K562 (cell line): ENCODE results near the gene GJC2. TPM values are rescaled to one million over a fixed set of nuclear protein-coding genes. Genes with fewer than 3 reads are reported as not detected.
"Not testable (repeated sequence)": the region's sequence is repeated elsewhere in the genome, so short reads cannot be mapped to it uniquely, and the experiment has no call there.

Experiments used
- ATAC-seq: fragments of 200-7000 bp; cut with Tn5 transposase; 3 replicates; pipeline ENCODE4 v1.9.1; 2020; ENCODE audit warnings: moderate library complexity
- BruUV-seq: library from RNA; stranded (reverse); fragments of 400-500 nt; replicated peaks from 2 replicates; lab custom pipeline; 2021; lab: Mats Ljungman, UMichigan
- CTCF ChIA-PET: fragments of 300-600 bp; formaldehyde crosslinking; extraction: SDS; loops from one replicate; lab custom pipeline; 2021; ENCODE audit warnings: low intra/inter-chr PET ratio; lab: Yijun Ruan, JAX
- POLR2A ChIA-PET: fragments of 300-600, 350-650 bp; sonication (Branson Sonifier 250); formaldehyde crosslinking; extraction: SDS; loops from one replicate; lab custom pipeline; 2021; ENCODE audit warnings: antibody characterized with exemption, inconsistent platforms; lab: Yijun Ruan, JAX
- DNase-seq, 4 experiments: peaks; one replicate each; pipeline versions ENCODE4 v3.0.0 to v3.0.0-alpha.2; 2011 to 2018; ENCODE audit warnings: low spot score in 3 of 4, mixed read lengths in 3 of 4; ENCODE audit errors: extremely low read depth in 1 of 4
- FAIRE-seq: peaks from 2 replicates; lab custom pipeline; 2011; peaks lifted over from hg19 to GRCh38; lab: Jason Lieb, UNC
- H2AFZ ChIP-seq: 2 replicates; pipeline ENCODE4 v1.6.0; 2011; ENCODE audit warnings: low read depth, low read length, control low read depth, inconsistent platforms
- H3K27ac ChIP-seq: fragments of 200-600 bp; 3 replicates; pipeline ENCODE4 v1.8.0; 2011; ENCODE audit warnings: low read depth, mild to moderate bottlenecking, control low read depth, inconsistent platforms, low read length, moderate library complexity, mixed read lengths; ENCODE audit errors: extremely low read depth
- H3K27me3 ChIP-seq, 2 experiments: fragments of 300-600 bp in 1 of 2; 2 replicates in 1 of 2; 3 replicates in 1 of 2; pipeline versions ENCODE4 v1.6.0 to v1.8.0; 2011; ENCODE audit warnings: inconsistent platforms in 2 of 2, low read length in 2 of 2, mild to moderate bottlenecking in 1 of 2, mixed read lengths in 1 of 2, moderate library complexity in 1 of 2; ENCODE audit not compliant: control insufficient read depth in 2 of 2, insufficient read depth in 2 of 2
- H3K36me3 ChIP-seq: fragments of 300-600 bp; 3 replicates; pipeline ENCODE4 v1.8.0; 2011; ENCODE audit warnings: mild to moderate bottlenecking, low read length, inconsistent platforms; ENCODE audit not compliant: control insufficient read depth, insufficient read depth
- H3K4me1 ChIP-seq, 2 experiments: fragments of 200-600 bp in 1 of 2; replicated peaks in 1 of 2; 2 replicates in 1 of 2; 3 replicates in 1 of 2; pipeline versions ENCODE4 v1.5.1 to v1.8.0; 2011; ENCODE audit warnings: inconsistent platforms in 2 of 2, low read length in 2 of 2, mild to moderate bottlenecking in 1 of 2, mixed read lengths in 1 of 2, moderate library complexity in 1 of 2; ENCODE audit not compliant: control insufficient read depth in 2 of 2, insufficient read depth in 2 of 2
- H3K4me2 ChIP-seq: 2 replicates; pipeline ENCODE4 v1.6.1; 2011; ENCODE audit warnings: low read length, control low read depth, inconsistent platforms, mixed read lengths; ENCODE audit not compliant: insufficient read depth
- H3K4me3 ChIP-seq: fragments of 200-600 bp; sonication (generic), shearing (Covaris generic); 2 replicates; pipeline ENCODE4 v1.5.1; 2016; ENCODE audit warnings: control low read depth, inconsistent platforms
- H3K79me2 ChIP-seq: fragments of 200-600 bp; 3 replicates; pipeline ENCODE4 v1.8.0; 2011; ENCODE audit warnings: low read length, inconsistent platforms; ENCODE audit not compliant: control insufficient read depth, insufficient read depth
- H3K9ac ChIP-seq, 2 experiments: 2 replicates each; pipeline versions ENCODE4 v1.6.0 to v1.6.1; 2011; ENCODE audit warnings: low read depth in 2 of 2, low read length in 2 of 2, control low read depth in 1 of 2, inconsistent platforms in 1 of 2, mild to moderate bottlenecking in 1 of 2, mixed read lengths in 1 of 2; ENCODE audit not compliant: insufficient read depth in 1 of 2
- H3K9me1 ChIP-seq: one replicate; pipeline ENCODE4 v1.6.0; 2011; ENCODE audit warnings: inconsistent platforms, mild to moderate bottlenecking, low read length, moderate library complexity; ENCODE audit not compliant: control insufficient read depth, insufficient read depth
- H3K9me3 ChIP-seq: replicated peaks from 2 replicates; pipeline ENCODE4 v1.5.1; 2011; ENCODE audit warnings: low read depth, low read length, inconsistent platforms; ENCODE audit not compliant: control insufficient read depth, insufficient read depth
- H4K20me1 ChIP-seq: replicated peaks from 2 replicates; pipeline ENCODE4 v1.6.1; 2011; ENCODE audit warnings: low read length, inconsistent platforms, mixed read lengths; ENCODE audit not compliant: control insufficient read depth, insufficient read depth
- CEBPB ChIP-seq: fragments of 450-650 bp; IDR thresholded peaks from 2 replicates; pipeline ENCODE4 v1.6.1; 2016; ENCODE audit warnings: missing genetic modification characterization, missing compliant biosample characterization
- CEBPG ChIP-seq, 3 experiments: fragments of 200-800 bp in 1 of 3; sonication (Bioruptor generic) in 1 of 3; sonication (generic) in 1 of 3; formaldehyde crosslinking in 1 of 3; IDR thresholded peaks in 2 of 3; conservative IDR thresholded peaks in 1 of 3; 2 replicates each; pipeline versions ENCODE4 v1.6.1 to v1.8.0; 2016 to 2022; ENCODE audit warnings: missing compliant biosample characterization in 2 of 3, missing genetic modification characterization in 2 of 3, mild to moderate bottlenecking in 1 of 3, missing genetic modification reagents in 1 of 3
- E2F6 ChIP-seq, 2 experiments: IDR thresholded peaks; 2 replicates each; pipeline ENCODE4 v1.6.1; 2011; ENCODE audit warnings: borderline replicate concordance in 1 of 2, control low read depth in 1 of 2, low read depth in 1 of 2, low read length in 1 of 2, mild to moderate bottlenecking in 1 of 2, mixed read lengths in 1 of 2, moderate library complexity in 1 of 2; ENCODE audit not compliant: insufficient read depth in 1 of 2, insufficient read length in 1 of 2, poor library complexity in 1 of 2, severe bottlenecking in 1 of 2; ENCODE audit errors: extremely low read depth in 1 of 2
- ETV5 ChIP-seq: sonication (generic); formaldehyde crosslinking; IDR thresholded peaks from 2 replicates; pipeline ENCODE4 v1.4.0; 2020; ENCODE audit warnings: low read depth, mild to moderate bottlenecking, missing genetic modification reagents
- PRPF4 ChIP-seq: fragments of 200-400 bp; formaldehyde crosslinking; IDR thresholded peaks from one replicate; pipeline ENCODE4 v1.6.1; 2017; ENCODE audit warnings: low read length, low read depth, mild to moderate bottlenecking; ENCODE audit not compliant: insufficient read depth, poor library complexity, severe bottlenecking
- TRIM24 ChIP-seq, 2 experiments: fragments of 450-650 bp; IDR thresholded peaks; 2 replicates each; pipeline ENCODE4 v1.6.1; 2016
- ZNF232 ChIP-seq: sonication (generic); formaldehyde crosslinking; IDR thresholded peaks from 2 replicates; pipeline ENCODE4 v1.8.0; 2022; ENCODE audit warnings: mild to moderate bottlenecking, missing genetic modification reagents
- WGBS: fragments of 100-300 bp; shearing (Covaris generic); methylation state at CpG from one replicate; pipeline ENCODE4 v1.1.6; 2016; ENCODE audit warnings: low coverage, mixed read lengths; ENCODE audit not compliant: insufficient coverage; ENCODE audit errors: missing lambda C conversion rate; 5-methylcytosine and 5-hydroxymethylcytosine counted together
- in situ Hi-C: fragments of 300-500 bp; cut with MboI; formaldehyde crosslinking; loops from 4 replicates; pipeline ENCODE4 v1.15.0; 2018; ENCODE audit warnings: inconsistent platforms, mixed read lengths
- intact Hi-C: fragments of 100-400 bp; cut with micrococcal nuclease; formaldehyde crosslinking; loops from 2 replicates; pipeline ENCODE4 v1.14.2; 2022
- polyA plus RNA-seq, 8 experiments: library from polyadenylated mRNA; depleted of rRNA in 4 of 8; stranded (reverse) in 5 of 8; unstranded in 3 of 8; fragments of >200 nt; fragmentation: Nextera tagmentation in 2 of 8; fragmentation: Illumina TruSeq in 1 of 8; extraction: Ambion mirVana in 2 of 8; extraction: Trizol in 1 of 8; gene quantifications; 2 replicates each; pipeline versions ENCODE4 v1.2.1 to v1.2.3, GENCODE V29; 2011 to 2014; ENCODE audit warnings: inconsistent platforms in 1 of 8, missing spikeins in 1 of 8
- total RNA-seq, 7 experiments: library from RNA; depleted of rRNA in 6 of 7; stranded (reverse); fragments of >200 nt in 6 of 7; fragmentation: Illumina TruSeq in 2 of 7; extraction: Trizol in 2 of 7; gene quantifications; 2 replicates each; pipeline versions ENCODE4 v1.2.1 to v1.2.3, GENCODE V29; 2011 to 2021; ENCODE audit warnings: low replicate concordance in 1 of 7

The GJC2 gene
- total and polyA plus RNA-seq, 9 of the 15 experiments (the other 6 are each of a cell fraction or from before 2014, with no cell fraction given): 0.03 to 0.62 (median 0.11) TPM; not detected in 2

GRCh38 chr1:228111315-228111714 lies 38.4 kb upstream of the GJC2 start:
- H2AFZ ChIP-seq; H3K9me1 ChIP-seq; H3K4me3 ChIP-seq; H3K9ac ChIP-seq; ATAC-seq; CTCF ChIA-PET; H3K4me2 ChIP-seq; in situ Hi-C loops; H3K27me3 ChIP-seq; FAIRE-seq; DNase-seq; H3K9me3 ChIP-seq; intact Hi-C loops; BruUV-seq; H4K20me1 ChIP-seq; H3K27ac ChIP-seq; TF ChIP-seq CEBPG (CRISPR knock-in tag; IDR thresholded peaks at IDR 0.05): not testable (repeated sequence)
- peaks cover 18% of the 10 kb centered on the region; the same call in 2 of the 3 replicates for H3K36me3 ChIP-seq
- H3K79me2 ChIP-seq: peaks cover 27% of the 10 kb centered on the region
- 81% methylated on average over 6 of the region's 6 CpGs for WGBS
- TF ChIP-seq CEBPG (tag; conservative IDR thresholded peaks at IDR 0.05 in 1 of 2, IDR thresholded peaks at IDR 0.05 in 1 of 2) (peak in 1 of 2 experiments; percentile 43; a peak in 2 of 4 replicates), TRIM24 (IDR thresholded peaks at IDR 0.05) (0 out of 4 replicates have a peak, but pooled peaks of 1 of the 2 experiments have one; percentile 20), CEBPB (tag) (peak; percentile 68)
- POLR2A ChIA-PET: interaction anchor here (1.1 to 2.5 kb wide), 4 partner anchors 11 to 346 kb away, joined by 3 to 22 read pairs (median 6); no protein-coding TSS in a partner anchor
- H3K4me1 ChIP-seq: peaks cover 16 to 31% of the 10 kb centered on the region in 2 experiments; a peak in 4 of 5 replicates

GRCh38 chr1:228112167-228112566 lies 37.6 kb upstream of the GJC2 start:
- no peak for TF ChIP-seq ZNF232 (CRISPR knock-in tag)
- TF ChIP-seq E2F6 (IDR thresholded peaks at IDR 0.05; ENCODE audit: borderline replicate concordance in 1 of 2, extremely low read depth in 1 of 2, insufficient read depth in 1 of 2, insufficient read length in 1 of 2, low read depth in 1 of 2, low read length in 1 of 2, poor library complexity in 1 of 2, severe bottlenecking in 1 of 2): no peak
- TF ChIP-seq PRPF4: no peak
- TF ChIP-seq ETV5 (CRISPR knock-in tag): no peak
- no peak for DNase-seq
- Histone ChIP-seq H4K20me1 (no peaks in the 10 kb centered on the region), H2AFZ (no peak overlapping the region), H3K27me3 (no peaks in the 10 kb centered on the region), H3K36me3 (peaks cover 10% of the 10 kb centered on the region; the same call in 2 of the 3 replicates), H3K9me1 (no peaks in the 10 kb centered on the region), H3K4me2 (no peak overlapping the region), H3K9ac (no peak overlapping the region), H3K4me1 (peaks cover 16 to 28% of the 10 kb centered on the region in 2 experiments; a peak in 4 of 5 replicates), H3K4me3 (no peak overlapping the region), H3K9me3 (no peaks in the 10 kb centered on the region), H3K79me2 (peaks cover 27% of the 10 kb centered on the region), H3K27ac (no peak overlapping the region)
- no peak for ATAC-seq
- in situ Hi-C loops (no loop called here), intact Hi-C loops (no loop called here)
- ChIA-PET CTCF (no interaction called here), POLR2A (interaction anchor here (0.8 to 1.4 kb wide), 2 partner anchors 10 to 26 kb away, joined by 3 to 4 read pairs; no protein-coding TSS in a partner anchor)
- WGBS: 79% methylated on average over 7 of the region's 7 CpGs
- FAIRE-seq: no peak
- no TSS peak for BruUV-seq
